MCF 10A (cell line): ENCODE data around the gene MICAL3. TPM values are rescaled to one million over a fixed set of nuclear protein-coding genes. Genes with fewer than 3 reads are reported as not detected.

Experiments used
- BruUV-seq: library from RNA; stranded (reverse); fragments of 400-500 nt; replicated peaks from 2 replicates; lab custom pipeline; 2021; lab: Mats Ljungman, UMichigan
- CTCF ChIA-PET: fragments of 300-600 bp; sonication (Branson Sonifier 250); formaldehyde crosslinking; extraction: SDS; loops from one replicate; lab custom pipeline; 2021; ENCODE audit warnings: antibody characterized with exemption, inconsistent platforms; lab: Yijun Ruan, JAX
- POLR2A ChIA-PET: fragments of 300-600, 350-650 bp; sonication (Branson Sonifier 250); formaldehyde crosslinking; extraction: SDS; loops from one replicate; lab custom pipeline; 2020; ENCODE audit warnings: antibody characterized with exemption, inconsistent platforms; lab: Yijun Ruan, JAX
- DNase-seq: peaks from one replicate; pipeline ENCODE4 v3.0.0-alpha.2; 2018; ENCODE audit not compliant: unreplicated experiment
- H3K27ac Mint-ChIP-seq: one replicate; pipeline ENCODE4 v1.8.0; 2022; ENCODE audit warnings: mild to moderate bottlenecking, low read depth, mixed read lengths; ENCODE audit not compliant: unreplicated experiment
- H3K27me3 Mint-ChIP-seq: one replicate; pipeline ENCODE4 v1.8.0; 2022; ENCODE audit warnings: mixed read lengths; ENCODE audit not compliant: insufficient read depth, unreplicated experiment
- H3K36me3 Mint-ChIP-seq: one replicate; pipeline ENCODE4 v1.8.0; 2022; ENCODE audit warnings: mild to moderate bottlenecking, moderate library complexity, mixed read lengths; ENCODE audit not compliant: insufficient read depth, unreplicated experiment
- H3K4me1 Mint-ChIP-seq: one replicate; pipeline ENCODE4 v1.8.0; 2022; ENCODE audit warnings: mixed read lengths; ENCODE audit not compliant: insufficient read depth, unreplicated experiment
- H3K4me3 Mint-ChIP-seq: one replicate; pipeline ENCODE4 v1.8.0; 2022; ENCODE audit warnings: mild to moderate bottlenecking, moderate library complexity, mixed read lengths; ENCODE audit not compliant: unreplicated experiment
- H3K9me3 Mint-ChIP-seq: one replicate; pipeline ENCODE4 v1.8.0; 2022; ENCODE audit warnings: mixed read lengths; ENCODE audit not compliant: unreplicated experiment
- intact Hi-C: fragments of 100-400 bp; cut with micrococcal nuclease; formaldehyde crosslinking; loops from 2 replicates; pipeline ENCODE4 v1.14.1; 2022
- total RNA-seq: library from RNA; stranded (reverse); gene quantifications from 2 replicates; pipeline ENCODE4 v1.2.3, GENCODE V29; 2022
- TF ChIP-seq, protein P1 (sequence below): fragments of 200-600 bp; IDR thresholded peaks from one replicate; pipeline ENCODE4 v1.8.0; 2022; ENCODE audit warnings: antibody characterized with exemption, mild to moderate bottlenecking; ENCODE audit not compliant: unreplicated experiment

MICAL3 gene
- total RNA-seq, 1 experiment from 2014 or later, result 54.1 TPM

DNA sequence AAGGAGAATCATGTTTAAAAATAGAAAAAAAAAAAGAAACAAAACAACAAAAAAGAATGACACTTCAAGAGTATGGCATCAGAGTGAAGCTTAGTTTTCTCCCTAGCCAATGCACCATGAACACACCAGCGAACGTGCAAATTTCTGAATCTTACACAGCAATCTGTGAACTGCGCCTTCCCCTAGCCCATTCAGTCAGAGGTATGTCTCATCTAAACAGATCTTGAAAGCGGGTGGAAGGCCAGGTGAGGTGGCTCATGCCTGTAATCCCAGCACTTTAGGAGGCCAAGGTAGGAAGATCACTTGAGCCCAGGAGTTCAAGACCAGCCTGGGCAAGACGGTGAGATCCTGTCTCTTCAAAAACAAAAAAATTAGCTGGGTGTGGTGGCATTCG is 113.1 kb downstream of the MICAL3 start:
- TF ChIP-seq, protein P1, sequence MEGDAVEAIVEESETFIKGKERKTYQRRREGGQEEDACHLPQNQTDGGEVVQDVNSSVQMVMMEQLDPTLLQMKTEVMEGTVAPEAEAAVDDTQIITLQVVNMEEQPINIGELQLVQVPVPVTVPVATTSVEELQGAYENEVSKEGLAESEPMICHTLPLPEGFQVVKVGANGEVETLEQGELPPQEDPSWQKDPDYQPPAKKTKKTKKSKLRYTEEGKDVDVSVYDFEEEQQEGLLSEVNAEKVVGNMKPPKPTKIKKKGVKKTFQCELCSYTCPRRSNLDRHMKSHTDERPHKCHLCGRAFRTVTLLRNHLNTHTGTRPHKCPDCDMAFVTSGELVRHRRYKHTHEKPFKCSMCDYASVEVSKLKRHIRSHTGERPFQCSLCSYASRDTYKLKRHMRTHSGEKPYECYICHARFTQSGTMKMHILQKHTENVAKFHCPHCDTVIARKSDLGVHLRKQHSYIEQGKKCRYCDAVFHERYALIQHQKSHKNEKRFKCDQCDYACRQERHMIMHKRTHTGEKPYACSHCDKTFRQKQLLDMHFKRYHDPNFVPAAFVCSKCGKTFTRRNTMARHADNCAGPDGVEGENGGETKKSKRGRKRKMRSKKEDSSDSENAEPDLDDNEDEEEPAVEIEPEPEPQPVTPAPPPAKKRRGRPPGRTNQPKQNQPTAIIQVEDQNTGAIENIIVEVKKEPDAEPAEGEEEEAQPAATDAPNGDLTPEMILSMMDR, result no peak
- H3K36me3 Mint-ChIP-seq, result peaks cover 14% of the 10 kb centered on the region
- ChIA-PET CTCF (interaction anchor here (1.0 to 3.9 kb wide), 3 partner anchors 32 to 164 kb away, joined by 3 to 18 read pairs (median 4); no protein-coding TSS in a partner anchor), POLR2A (interaction anchor here (0.9 to 1.3 kb wide), 2 partner anchors 14 to 167 kb away, joined by 4 read pairs; partner anchors contain the start of gene PEX26)
- DNase-seq, result no peak
- intact Hi-C loops, result loop anchor here (10.0 kb wide), 1 partner anchor 93 kb away; no protein-coding TSS in a partner anchor
- no TSS peak for BruUV-seq
- no peaks in the 10 kb centered on the region for H3K27me3 Mint-ChIP-seq
- peaks cover 20% of the 10 kb centered on the region for H3K4me1 Mint-ChIP-seq
- no peaks in the 10 kb centered on the region for H3K9me3 Mint-ChIP-seq
- H3K27ac Mint-ChIP-seq, result peak overlapping the region; percentile 11
- H3K4me3 Mint-ChIP-seq, result no peak overlapping the region

DNA sequence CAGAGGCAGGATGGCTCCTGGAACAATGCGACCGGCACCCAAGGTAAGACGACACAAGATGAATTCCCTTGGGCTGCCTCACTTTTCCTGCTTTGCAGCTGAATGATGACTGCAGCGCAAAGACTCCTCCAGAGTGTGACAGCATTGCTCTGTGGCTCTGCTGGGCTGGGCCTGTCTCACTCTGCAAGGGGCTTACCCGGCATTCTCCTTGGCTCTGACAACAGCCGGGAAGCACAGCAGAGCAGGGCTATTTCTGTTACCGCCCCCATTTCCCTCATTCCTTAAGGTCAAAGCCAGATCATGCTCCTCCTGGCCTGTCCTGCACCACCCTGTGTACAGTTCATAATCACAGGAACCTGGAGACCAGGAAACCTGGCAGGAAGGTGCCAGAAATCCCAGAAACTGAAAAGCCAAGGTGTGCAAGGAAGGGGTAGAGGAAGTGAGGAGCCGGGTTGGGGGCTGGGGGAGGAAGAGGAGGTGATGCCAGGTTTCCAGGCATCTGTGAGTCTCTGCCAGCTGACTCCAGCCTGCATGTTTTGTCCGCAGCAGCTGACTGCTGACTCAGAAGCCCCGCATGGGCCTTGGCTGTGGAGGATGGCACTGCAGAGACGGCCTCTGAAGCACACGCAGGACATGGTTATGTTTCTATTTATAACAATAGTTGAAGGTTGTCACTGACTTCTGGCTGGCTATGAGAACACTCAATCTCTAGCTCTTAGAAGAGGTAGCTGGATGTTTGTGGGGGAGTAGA is 113.6 kb downstream of the MICAL3 start:
- Mint-ChIP-seq H3K27ac (peak overlapping the region; percentile 11), H3K27me3 (no peaks in the 10 kb centered on the region), H3K9me3 (no peaks in the 10 kb centered on the region), H3K36me3 (peaks cover 16% of the 10 kb centered on the region), H3K4me3 (no peak overlapping the region), H3K4me1 (peaks cover 20% of the 10 kb centered on the region)
- ChIA-PET POLR2A (interaction anchor here (0.7 to 1.3 kb wide), 3 partner anchors 14 to 167 kb away, joined by 3 to 4 read pairs (median 4); partner anchors contain the start of gene PEX26), CTCF (interaction anchor here (1.4 to 3.9 kb wide), 2 partner anchors 32 to 165 kb away, joined by 4 to 18 read pairs; no protein-coding TSS in a partner anchor)
- BruUV-seq, result no TSS peak
- TF ChIP-seq, protein P1, result no peak
- peak; percentile 66 for DNase-seq
- intact Hi-C loops, result loop anchor here (10.0 kb wide), 1 partner anchor 94 kb away; no protein-coding TSS in a partner anchor

DNA sequence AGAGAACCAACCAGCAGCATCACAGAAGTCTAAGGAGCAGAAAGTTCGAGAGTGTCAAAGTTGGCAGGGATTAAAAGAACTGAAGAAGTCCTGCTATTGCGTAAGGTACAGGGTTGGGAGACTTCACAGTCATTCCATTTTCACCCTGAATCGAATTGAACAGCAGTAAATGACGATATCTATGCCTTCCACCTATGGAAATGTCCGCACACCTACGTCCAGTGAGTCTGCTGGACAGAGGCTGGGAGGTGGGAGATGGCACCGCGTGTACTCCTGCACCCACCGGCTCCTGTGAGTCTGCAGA is 116.7 kb downstream of the MICAL3 start:
- TF ChIP-seq, protein P1, result no peak
- POLR2A ChIA-PET, result no interaction called here
- DNase-seq, result no peak
- no TSS peak for BruUV-seq
- Mint-ChIP-seq H3K27ac (no peak overlapping the region), H3K9me3 (no peaks in the 10 kb centered on the region), H3K27me3 (no peaks in the 10 kb centered on the region), H3K4me3 (no peak overlapping the region), H3K36me3 (peaks cover 46% of the 10 kb centered on the region), H3K4me1 (peaks cover 20% of the 10 kb centered on the region)
- intact Hi-C loops, result no loop called here
- CTCF ChIA-PET, result interaction anchor here (0.9 kb wide), 1 partner anchor 164 kb away, joined by 4 read pairs; no protein-coding TSS in a partner anchor

DNA sequence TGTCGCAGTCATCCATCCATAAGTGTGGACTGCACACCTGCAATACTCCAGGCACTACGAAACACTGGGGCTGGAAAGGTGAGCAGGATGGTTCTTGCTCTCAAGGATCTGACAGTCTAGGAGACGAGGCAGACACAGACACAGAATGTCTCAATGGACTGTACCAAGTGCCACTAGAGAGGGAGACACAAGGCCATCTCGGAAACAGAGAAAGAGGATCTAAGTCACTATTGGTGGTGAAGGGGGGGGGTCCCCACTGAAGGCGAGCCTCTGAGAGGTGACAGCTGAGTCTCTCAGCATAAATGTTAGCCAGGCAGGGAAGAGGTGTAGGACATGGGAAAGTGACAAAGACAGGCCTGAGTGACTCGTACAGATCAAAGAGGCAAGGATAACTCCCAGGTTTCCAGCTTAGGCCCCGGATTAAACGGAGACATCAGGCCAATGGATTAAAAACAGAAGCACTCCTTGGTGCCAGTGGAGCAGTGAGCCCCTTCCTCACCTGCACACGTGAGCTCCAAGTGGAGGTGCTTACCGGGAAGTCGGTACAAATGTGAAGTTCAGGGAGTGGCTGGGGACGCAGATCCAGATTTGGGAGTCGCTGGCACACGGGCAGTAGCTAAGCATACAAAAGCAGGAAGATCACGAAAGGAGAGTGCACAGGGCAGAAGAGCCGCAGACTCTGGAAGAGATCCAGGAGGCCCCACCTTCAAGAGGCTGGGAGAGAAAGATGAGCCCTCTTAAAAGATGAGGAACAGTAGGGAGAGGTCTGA is 117.2 kb downstream of the MICAL3 start:
- CTCF ChIA-PET, result interaction anchor here (0.9 kb wide), 1 partner anchor 165 kb away, joined by 4 read pairs; no protein-coding TSS in a partner anchor
- H3K27me3 Mint-ChIP-seq, result no peaks in the 10 kb centered on the region
- no peaks in the 10 kb centered on the region for H3K9me3 Mint-ChIP-seq
- TF ChIP-seq, protein P1, result no peak
- peaks cover 20% of the 10 kb centered on the region for H3K4me1 Mint-ChIP-seq
- POLR2A ChIA-PET, result interaction anchor here (0.9 kb wide), 1 partner anchor 11 kb away, joined by 3 read pairs; no protein-coding TSS in a partner anchor
- intact Hi-C loops, result no loop called here
- BruUV-seq, result no TSS peak
- no peak for DNase-seq
- peaks cover 47% of the 10 kb centered on the region for H3K36me3 Mint-ChIP-seq
- H3K27ac Mint-ChIP-seq, result no peak overlapping the region
- no peak overlapping the region for H3K4me3 Mint-ChIP-seq
